Measurements from ENCODE around the gene FNDC4. TPM values are rescaled to one million over a fixed set of nuclear protein-coding genes. Genes with fewer than 3 reads are reported as not detected.

Gene FNDC4
- polyA plus RNA-seq, 3 donors: not detected

DNA sequence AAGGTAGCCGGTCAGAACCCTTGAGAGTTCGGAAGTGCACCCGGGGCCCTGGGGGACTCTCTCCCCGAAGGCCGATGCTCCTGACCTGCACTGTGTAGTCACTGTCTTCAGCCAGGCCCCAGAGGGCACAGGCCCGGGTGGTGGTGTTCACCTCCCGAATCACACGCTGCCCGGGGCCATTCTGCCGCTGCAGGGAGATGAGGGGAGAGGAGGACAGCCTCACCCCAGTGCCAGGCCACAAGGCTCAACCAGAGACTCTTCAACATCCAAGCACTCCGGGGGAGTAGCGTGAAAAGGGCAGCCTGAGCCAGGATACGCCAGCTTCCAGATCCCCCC is 1.1 kb downstream of the FNDC4 start:
- no peak overlapping the region for H3K4me3 ChIP-seq (replicated peaks in 1 of 3; ENCODE audit: low read depth in 2 of 3, low read length in 3 of 3)
- H3K4me1 ChIP-seq (ENCODE audit: control insufficient read depth in 1 of 2, insufficient read depth in 2 of 2, low read length in 2 of 2): peaks cover 22 to 34% of the 10 kb centered on the region in 2 donors
- intact Hi-C loops (cut with micrococcal nuclease): loop anchor here (5.0 to 10.0 kb wide), 4 partner anchors 91 to 282 kb away; partner anchors contain the start of genes ATRAID (in 1 of the 2), EIF2B4 (in 1 of the 2), SLC5A6 (in 1 of the 2) and SNX17 (in 1 of the 2)
- H3K79me2 ChIP-seq (ENCODE audit: insufficient read depth, low read length): no peaks in the 10 kb centered on the region
- no peak overlapping the region for H3K9ac ChIP-seq (ENCODE audit: insufficient read depth, low read length, poor library complexity, severe bottlenecking)
- H3K36me3 ChIP-seq (replicated peaks in 1 of 2; ENCODE audit: control insufficient read depth in 1 of 2, insufficient read depth in 2 of 2, low read length in 2 of 2): no peaks in the 10 kb centered on the region
- Mint-ChIP-seq H3K27ac (no peak overlapping the region), H3K9me3 (peaks cover 0 to 15% (median 4%) of the 10 kb centered on the region in 7 donors), H3K27me3 (ENCODE audit: low read depth in 3 of 3) (peaks cover 52 to 61% (median 56%) of the 10 kb centered on the region in 3 donors), H3K4me3 (peak overlapping the region; percentile 13 to 76), H3K36me3 (peaks cover 13 to 22% of the 10 kb centered on the region in 2 donors), H3K4me1 (peaks cover 39% of the 10 kb centered on the region)
- WGBS (ENCODE audit: insufficient coverage): 97% methylated on average over 5 of the region's 13 CpGs
- H4K20me1 ChIP-seq (ENCODE audit: insufficient read depth, low read length): no peaks in the 10 kb centered on the region
- no peak overlapping the region for H3K27ac ChIP-seq (ENCODE audit: low read depth in 1 of 2, low read length in 2 of 2)
- no peak for DNase-seq
- peaks cover 0 to 4% of the 10 kb centered on the region in 2 donors for H3K9me3 ChIP-seq (replicated peaks in 1 of 2; ENCODE audit: control insufficient read depth in 1 of 2, insufficient read depth in 1 of 2, low read length in 2 of 2)
- H3K4me2 ChIP-seq (replicated peaks; ENCODE audit: extremely low read depth, low read length, poor library complexity, severe bottlenecking): no peak overlapping the region
- TF ChIP-seq, protein P1, sequence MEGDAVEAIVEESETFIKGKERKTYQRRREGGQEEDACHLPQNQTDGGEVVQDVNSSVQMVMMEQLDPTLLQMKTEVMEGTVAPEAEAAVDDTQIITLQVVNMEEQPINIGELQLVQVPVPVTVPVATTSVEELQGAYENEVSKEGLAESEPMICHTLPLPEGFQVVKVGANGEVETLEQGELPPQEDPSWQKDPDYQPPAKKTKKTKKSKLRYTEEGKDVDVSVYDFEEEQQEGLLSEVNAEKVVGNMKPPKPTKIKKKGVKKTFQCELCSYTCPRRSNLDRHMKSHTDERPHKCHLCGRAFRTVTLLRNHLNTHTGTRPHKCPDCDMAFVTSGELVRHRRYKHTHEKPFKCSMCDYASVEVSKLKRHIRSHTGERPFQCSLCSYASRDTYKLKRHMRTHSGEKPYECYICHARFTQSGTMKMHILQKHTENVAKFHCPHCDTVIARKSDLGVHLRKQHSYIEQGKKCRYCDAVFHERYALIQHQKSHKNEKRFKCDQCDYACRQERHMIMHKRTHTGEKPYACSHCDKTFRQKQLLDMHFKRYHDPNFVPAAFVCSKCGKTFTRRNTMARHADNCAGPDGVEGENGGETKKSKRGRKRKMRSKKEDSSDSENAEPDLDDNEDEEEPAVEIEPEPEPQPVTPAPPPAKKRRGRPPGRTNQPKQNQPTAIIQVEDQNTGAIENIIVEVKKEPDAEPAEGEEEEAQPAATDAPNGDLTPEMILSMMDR (IDR thresholded peaks at IDR 0.05): no peak
- H3K27me3 ChIP-seq (ENCODE audit: control insufficient read depth in 2 of 2, insufficient read depth in 2 of 2, low read length in 2 of 2): peaks cover 44 to 55% of the 10 kb centered on the region in 2 donors
- H2AFZ ChIP-seq (ENCODE audit: insufficient read depth, low read depth, low read length, poor library complexity, severe bottlenecking): no peak overlapping the region

GRCh38 chr2:27492557-27492956 is 2.4 kb downstream of the FNDC4 start:
- peaks cover 0 to 4% of the 10 kb centered on the region in 2 donors for H3K9me3 ChIP-seq (replicated peaks in 1 of 2; ENCODE audit: control insufficient read depth in 1 of 2, insufficient read depth in 1 of 2, low read length in 2 of 2)
- no peak for DNase-seq
- no peaks in the 10 kb centered on the region for H4K20me1 ChIP-seq (ENCODE audit: insufficient read depth, low read length)
- H3K9ac ChIP-seq (ENCODE audit: insufficient read depth, low read length, poor library complexity, severe bottlenecking): no peak overlapping the region
- Mint-ChIP-seq H3K9me3 (peaks cover 0 to 15% (median 4%) of the 10 kb centered on the region in 7 donors), H3K4me3 (peak overlapping the region in 1 of 2 donors; percentile 20), H3K27me3 (ENCODE audit: low read depth in 3 of 3) (peaks cover 48 to 51% (median 48%) of the 10 kb centered on the region in 3 donors), H3K27ac (peak overlapping the region in 1 of 7 donors; percentile 21), H3K4me1 (peaks cover 43% of the 10 kb centered on the region), H3K36me3 (peaks cover 13 to 22% of the 10 kb centered on the region in 2 donors)
- intact Hi-C loops (cut with micrococcal nuclease): loop anchor here (5.0 to 10.0 kb wide), 4 partner anchors 92 to 280 kb away; partner anchors contain the start of genes ATRAID (in 1 of the 2), EIF2B4 (in 1 of the 2), SLC5A6 (in 1 of the 2) and SNX17 (in 1 of the 2)
- no peaks in the 10 kb centered on the region for H3K36me3 ChIP-seq (replicated peaks in 1 of 2; ENCODE audit: control insufficient read depth in 1 of 2, insufficient read depth in 2 of 2, low read length in 2 of 2)
- no peak overlapping the region for H3K4me2 ChIP-seq (replicated peaks; ENCODE audit: extremely low read depth, low read length, poor library complexity, severe bottlenecking)
- TF ChIP-seq, protein P1 (IDR thresholded peaks at IDR 0.05): no peak
- 90% methylated on average over 2 of the region's 4 CpGs for WGBS (ENCODE audit: insufficient coverage)
- H3K4me1 ChIP-seq (ENCODE audit: control insufficient read depth in 1 of 2, insufficient read depth in 2 of 2, low read length in 2 of 2): peaks cover 23 to 37% of the 10 kb centered on the region in 2 donors
- H3K79me2 ChIP-seq (ENCODE audit: insufficient read depth, low read length): no peaks in the 10 kb centered on the region
- H3K4me3 ChIP-seq (replicated peaks in 1 of 3; ENCODE audit: low read depth in 2 of 3, low read length in 3 of 3): no peak overlapping the region
- no peak overlapping the region for H3K27ac ChIP-seq (ENCODE audit: low read depth in 1 of 2, low read length in 2 of 2)
- H3K27me3 ChIP-seq (ENCODE audit: control insufficient read depth in 2 of 2, insufficient read depth in 2 of 2, low read length in 2 of 2): peaks cover 37 to 41% of the 10 kb centered on the region in 2 donors
- no peak overlapping the region for H2AFZ ChIP-seq (ENCODE audit: insufficient read depth, low read depth, low read length, poor library complexity, severe bottlenecking)

Measured in CD14-positive monocyte (primary cell).